Measurements from ENCODE around the gene ADGRG7.

GRCh38 chr3:100726706-100727105 is 117.3 kb downstream of the ADGRG7 start:
- no peak for TF ChIP-seq CTCF (conservative IDR thresholded peaks at IDR 0.05; ENCODE audit: low read length)
- no peak for TF ChIP-seq EZH2phosphoT487 (IDR thresholded peaks at IDR 0.05; ENCODE audit: borderline replicate concordance, low read depth, low read length)

All from OCI-LY7 (cell line).